Stimulated activated CD4-positive, alpha-beta T cell treated with anti-CD3 and anti-CD28 coated beads, TNF-alpha, amount 100 ng/mL, for 1 hour (primary cell): ENCODE measurements around the gene ADCY10.
"Not testable (repeated sequence)": the region's sequence is repeated elsewhere in the genome, so short reads cannot be mapped to it uniquely, and the experiment has no call there.

ENCODE experiments used
- DNase-seq, 3 donors: peaks; one replicate each; pipeline ENCODE4 v3.0.0-alpha.2; 2020; ENCODE audit warnings: low read depth in 3 of 3, low spot score in 1 of 3

Gene ADCY10

DNA sequence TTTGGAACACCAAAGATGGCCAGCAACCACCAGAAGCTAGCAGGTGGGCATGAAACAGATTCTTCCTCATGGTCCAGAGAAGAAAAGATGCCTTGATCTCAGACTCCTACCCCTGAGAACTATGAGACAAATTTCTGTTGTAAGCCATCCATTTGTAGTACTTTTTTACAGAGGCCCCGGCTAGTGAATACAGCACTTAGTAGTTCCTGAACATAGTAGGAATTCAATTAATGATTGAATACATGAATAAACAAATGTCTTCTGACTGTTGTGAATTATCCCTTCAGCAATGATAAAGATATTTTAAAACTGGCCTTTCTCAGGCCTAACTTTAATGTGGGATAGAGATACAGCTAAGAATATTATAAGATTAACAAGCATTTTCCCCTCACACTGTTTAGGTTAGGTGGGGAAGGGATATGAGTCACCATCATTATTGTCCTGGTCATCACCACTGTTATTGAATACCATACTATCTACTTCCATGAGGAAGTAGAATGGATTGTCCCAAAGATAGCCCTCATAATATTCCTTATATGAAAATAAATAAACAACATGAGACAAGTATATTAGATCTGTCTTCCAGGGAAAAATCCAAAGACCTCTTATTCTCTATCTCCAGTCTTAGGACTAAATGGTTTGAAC is 51.4 kb downstream of the ADCY10 start:
- DNase-seq: no peak

DNA sequence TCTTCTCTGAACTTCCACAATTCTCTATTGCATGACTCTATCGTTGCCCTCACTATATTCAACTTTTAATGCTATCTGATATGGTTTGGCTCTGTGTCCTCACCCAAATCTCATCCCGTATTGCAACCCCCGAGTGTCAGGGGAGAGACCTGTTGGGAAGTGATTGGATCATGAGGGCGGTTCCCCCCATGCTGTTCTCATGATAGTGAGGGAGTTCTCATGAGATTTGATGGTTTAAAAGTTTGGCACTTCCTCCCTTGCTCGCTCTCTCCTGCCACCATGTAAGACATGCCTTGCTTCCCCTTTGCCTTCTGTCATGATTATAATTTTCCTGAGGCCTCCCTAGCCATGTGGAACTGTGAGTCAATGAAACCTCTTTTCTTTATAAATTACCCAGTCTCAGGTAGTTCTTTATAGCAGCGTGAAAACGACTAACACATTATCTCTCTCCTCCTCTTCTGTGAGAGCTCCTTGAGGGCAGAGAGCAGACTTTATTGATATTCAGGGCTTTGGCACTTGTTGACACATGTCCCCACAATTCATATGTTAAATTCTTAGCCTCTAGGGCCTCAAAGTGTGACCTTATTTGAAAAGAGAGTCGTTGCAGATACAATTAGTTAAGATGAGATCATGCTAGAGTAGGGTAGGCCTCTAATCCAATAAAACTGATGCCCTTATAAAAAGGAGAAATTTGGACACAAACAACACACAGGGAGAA is 52.1 kb downstream of the ADCY10 start:
- DNase-seq: no peak

DNA sequence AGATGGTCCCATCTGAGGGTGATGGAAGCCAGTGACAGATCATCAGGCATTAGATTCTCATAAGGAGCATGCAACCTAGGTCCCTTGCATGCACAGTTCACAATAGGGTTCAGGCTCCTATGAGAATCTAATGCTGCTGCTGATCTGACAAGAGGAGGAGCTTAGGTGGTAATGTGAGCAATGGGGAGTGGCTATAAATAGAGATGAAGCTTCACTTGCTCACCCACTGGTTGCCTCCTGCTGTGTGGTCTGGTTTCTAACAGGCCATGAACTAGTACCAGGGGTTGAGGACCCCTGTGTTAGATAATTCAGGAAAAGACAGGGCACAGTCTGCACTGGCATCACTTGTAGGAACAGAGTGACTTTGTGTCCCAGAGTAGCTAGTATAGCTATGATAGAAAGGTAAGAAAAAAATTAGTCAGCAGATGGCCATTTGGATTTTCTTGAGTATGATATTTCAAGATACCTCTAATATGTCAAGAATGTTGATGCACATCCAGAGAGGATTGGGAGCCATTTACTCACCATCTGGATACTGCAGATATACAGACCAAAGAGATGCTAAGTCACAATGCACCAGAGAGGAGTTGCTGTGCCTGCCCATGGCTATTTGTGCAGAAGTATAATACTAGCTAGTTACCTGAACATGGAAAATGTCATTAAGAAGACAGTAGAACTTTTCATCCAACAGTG is 53.6 kb downstream of the ADCY10 start:
- no peak for DNase-seq

GRCh38 chr1:167856711-167857418 is 57.1 kb downstream of the ADCY10 start:
- no peak for DNase-seq

DNA sequence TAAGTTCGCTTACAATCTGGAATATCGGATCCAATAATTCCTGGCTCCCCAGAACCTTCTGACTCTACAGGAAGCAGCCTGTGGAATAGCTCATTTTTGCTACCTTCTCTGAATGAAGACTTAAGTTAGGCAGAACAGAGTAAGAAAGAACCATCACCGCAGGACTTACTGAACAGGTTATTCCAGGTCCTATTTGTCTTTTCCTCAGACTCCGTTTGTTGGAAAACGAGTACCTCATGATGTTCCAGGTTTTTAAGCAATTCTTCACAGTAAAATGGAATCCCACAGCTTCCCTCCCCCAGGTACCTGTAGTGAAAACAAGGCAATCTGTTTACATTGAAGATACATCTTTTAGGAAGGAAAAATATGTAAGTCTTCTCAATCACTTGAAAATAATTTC is 59.8 kb downstream of the ADCY10 start:
- no peak for DNase-seq

DNA sequence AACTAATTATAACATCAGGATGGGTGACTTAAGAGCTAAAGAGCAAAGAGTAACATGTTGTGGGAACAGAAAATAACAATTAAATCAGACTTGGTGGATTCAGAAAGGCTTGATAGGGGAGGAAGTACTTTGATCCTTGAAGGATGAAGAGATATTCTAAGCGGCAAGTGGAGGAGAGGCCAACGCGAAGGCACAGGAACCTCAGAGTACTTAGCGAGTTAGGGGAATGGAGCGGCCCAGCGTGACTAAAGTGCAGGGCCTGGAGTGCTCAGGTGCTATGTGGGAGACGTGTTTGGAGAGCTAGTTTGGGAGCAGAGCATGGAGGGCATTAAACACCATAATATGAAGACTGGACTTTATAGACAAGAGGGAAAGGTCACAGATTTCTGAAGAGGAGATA is 64.3 kb downstream of the ADCY10 start:
- no peak for DNase-seq

GRCh38 chr1:167842872-167843271 is 71.1 kb downstream of the ADCY10 start:
- DNase-seq: no peak

- no peak for DNase-seq
Observed at GRCh38 chr1:167841530-167841929, 72.4 kb downstream of the ADCY10 start.

DNA sequence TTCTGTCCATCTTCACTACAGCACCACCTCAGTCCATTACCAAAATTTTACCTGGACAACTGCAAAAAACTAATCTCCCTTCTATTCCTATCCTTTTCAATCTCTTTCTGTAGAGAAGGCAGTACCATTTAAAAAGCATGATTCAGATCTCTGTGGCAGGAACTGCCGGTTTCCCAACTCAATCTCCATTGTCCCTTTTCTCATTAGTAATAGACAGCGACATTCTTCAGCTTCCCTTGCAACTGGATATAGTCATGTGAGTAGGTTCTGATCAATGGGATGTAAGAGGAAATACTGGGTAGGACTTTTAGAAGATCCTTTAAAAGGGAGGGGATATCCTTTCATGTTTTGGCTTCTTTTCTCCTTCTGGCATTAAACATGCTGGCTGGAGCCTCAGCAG is 74.9 kb downstream of the ADCY10 start:
- no peak for DNase-seq

GRCh38 chr1:167837326-167837725 is 76.6 kb downstream of the ADCY10 start:
- no peak for DNase-seq

DNA sequence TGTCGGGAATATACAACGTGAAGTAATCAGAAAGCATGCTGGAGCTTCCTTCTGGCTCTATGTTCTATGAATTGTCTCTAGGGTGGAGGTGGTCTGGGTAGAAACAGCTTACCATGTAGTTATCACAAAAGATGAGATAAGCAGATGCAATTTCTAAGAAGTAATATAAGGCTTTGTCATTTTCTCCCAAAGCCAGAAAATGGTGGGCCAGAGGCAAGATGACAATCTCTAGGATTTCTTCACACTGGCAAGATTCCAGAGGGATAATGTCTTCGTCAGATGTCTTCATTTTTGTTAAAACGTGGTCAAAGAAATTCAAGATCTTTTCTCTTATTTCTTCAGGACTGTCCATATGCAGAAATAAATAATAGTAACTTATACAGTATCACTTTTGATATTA is 77.7 kb downstream of the ADCY10 start:
- no peak for DNase-seq

DNA sequence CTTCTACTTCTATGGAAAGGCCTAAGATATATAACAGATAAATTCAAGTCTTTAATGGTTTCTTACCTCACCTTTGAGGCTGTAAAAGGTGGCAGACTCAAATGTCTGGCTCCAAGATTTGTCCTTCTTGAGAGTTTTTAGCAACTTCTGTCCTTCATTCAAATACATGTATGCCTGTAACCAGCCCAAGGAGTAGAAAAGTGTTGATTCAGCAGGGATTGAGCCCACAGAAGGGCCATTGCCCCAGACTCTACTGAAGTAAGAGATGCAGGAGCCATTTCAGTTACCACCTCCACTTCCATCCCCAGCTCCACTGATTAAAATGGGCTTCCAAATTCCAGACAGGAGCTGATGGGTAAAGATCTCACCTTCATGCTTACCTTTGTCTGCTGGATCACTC is 80.0 kb downstream of the ADCY10 start:
- no peak for DNase-seq

DNA sequence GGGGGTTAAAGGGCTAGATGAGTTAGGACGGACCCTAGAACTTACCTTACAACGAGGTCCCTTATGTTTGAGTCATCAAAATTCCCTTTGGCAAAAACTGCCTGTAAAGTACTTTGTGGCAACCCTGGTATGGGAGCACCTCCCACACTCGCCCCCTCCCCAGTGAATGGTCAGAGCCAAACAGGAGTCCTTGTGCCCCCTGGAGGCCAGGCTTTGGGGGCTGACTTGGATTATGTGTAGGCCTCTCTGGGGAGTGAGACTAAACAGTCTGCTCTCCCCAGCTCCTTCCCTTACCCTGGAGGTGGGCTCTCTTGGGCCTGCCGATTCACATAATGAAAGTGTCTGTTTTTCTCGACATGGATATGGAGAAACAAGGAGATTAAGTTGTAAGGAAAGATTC is 81.2 kb downstream of the ADCY10 start:
- DNase-seq: no peak

- not testable (repeated sequence) for DNase-seq
Observed at GRCh38 chr1:167830668-167831067, 83.3 kb downstream of the ADCY10 start.

DNA sequence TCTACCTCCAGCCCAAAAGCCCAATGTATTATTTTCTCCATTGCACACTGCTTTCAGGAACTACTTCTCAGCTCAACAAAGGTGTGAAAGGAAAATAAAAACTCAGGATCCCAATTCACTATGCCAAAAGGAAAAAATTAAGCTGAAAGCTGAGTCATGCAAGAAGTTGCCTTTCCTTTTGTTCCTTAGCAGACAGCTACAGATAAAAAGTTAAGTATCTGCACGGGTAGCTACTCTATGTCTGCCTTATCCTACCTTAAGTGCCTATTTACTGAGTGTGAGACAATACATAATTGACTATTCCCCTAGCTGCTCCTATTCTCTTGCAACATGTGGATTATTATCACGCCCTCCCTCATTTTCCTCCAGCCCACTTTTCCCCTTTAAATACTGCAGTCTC is 84.1 kb downstream of the ADCY10 start:
- no peak for DNase-seq

DNA sequence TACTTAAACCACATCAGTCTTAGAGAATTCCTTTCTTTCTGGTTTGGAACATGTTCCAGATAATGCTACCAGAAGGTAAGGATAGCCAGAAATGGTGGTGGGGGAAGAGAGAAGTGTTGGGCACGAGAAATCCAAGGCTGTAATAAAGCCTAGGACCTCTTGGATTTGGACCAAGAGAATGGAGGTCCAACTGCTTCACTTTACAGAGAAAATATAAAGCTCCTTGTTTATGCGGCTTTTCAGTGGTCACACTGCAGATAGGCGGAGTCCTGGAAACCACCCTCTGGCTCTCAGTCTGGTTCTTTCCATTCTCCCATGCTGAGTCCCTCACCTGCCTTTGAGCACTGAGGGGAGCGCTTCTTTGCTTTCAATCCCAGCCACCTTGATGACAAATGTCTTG is 87.8 kb downstream of the ADCY10 start:
- DNase-seq: no peak

DNA sequence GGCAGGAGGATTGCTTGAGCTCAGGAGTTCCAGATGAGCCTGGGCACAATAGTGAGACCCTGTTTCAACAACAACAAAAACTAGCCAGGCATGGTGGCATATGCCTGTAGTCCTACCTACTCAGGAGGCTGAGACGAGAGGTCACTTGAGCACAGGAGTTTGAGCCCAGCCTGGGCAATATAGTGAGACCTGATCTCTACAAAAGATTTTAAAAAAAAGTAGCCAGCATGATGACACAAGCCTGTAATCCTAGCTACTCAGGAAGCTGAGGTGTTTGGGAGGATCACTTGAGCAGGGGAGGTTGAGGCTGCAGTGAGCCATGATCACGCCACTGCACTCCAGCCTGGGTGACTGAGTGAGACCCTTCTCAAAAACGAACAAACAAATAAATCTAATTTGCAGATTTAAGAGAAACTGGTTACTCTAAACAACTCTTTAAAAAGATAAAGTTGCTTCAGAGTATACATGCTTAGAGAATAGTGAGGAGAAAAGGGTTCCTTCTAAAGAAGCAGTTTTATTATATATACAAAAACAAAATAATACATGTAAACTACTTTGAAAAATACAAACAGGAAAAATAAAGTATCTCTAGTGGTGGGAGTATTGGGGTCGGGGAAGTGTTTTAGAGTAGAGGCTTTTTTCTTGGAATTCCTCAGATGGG is 88.4 kb downstream of the ADCY10 start:
- DNase-seq: no peak

- no peak for DNase-seq
Observed at GRCh38 chr1:167824163-167824794, 89.7 kb downstream of the ADCY10 start.

DNA sequence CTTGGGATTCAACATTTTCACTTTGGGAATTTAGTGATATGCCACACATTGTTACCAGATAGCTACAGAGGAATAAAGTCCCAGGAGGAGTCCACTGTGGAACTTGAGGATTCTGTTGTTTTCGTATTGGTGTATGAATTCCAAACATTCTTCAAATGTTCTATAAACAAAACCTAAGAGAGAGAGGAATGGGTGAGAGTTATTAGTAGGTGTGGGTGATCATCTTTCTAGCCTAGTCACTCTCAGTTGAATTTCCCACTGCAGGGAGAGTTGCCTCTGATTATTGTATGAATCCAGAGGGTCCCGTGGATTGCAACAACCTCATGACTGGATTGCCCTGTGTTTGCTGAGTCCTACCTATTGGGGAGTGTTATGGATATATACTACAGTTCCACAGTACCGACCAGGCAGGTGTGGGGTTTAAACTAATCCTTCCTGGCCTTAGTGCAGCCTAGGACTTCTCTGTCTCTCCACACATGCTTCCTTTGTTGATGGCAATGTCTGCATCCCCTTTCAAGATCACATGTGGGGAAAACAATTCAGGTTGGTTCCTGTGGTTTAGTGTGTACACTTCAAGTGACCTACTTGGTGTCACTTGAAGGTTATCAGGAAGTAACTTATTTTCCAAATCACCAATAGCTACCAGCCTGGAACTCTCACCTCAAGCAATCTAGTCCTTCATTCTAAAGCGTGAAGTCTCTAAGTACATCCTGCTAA is 91.8 kb downstream of the ADCY10 start:
- no peak for DNase-seq

DNA sequence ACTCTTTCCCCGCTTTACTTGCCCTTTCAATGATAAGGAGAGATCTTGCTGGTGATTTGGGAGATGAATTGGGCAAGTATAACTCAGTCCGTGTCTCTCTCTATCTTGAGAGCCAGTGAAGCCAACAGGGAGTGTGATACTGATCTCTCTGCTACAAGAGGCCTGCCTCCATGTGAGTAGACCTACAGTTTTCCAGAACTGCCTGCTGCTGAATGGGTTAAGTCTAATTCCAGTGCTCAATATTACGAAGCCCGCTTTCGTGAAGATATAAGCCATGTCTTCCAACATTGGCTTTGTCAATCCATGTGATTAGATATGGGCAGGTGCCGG is 92.6 kb downstream of the ADCY10 start:
- no peak for DNase-seq
